Panc1 (cell line): ENCODE data around the gene BRAT1.

Source experiments
- POLR2AphosphoS5 ChIP-seq: IDR thresholded peaks from 2 replicates; pipeline ENCODE4 v1.6.1; 2012; ENCODE audit warnings: mild to moderate bottlenecking, low read depth, low read length, moderate library complexity
- TF ChIP-seq, protein P1 (sequence below): fragments of 450-650 bp; IDR thresholded peaks from 2 replicates; pipeline ENCODE4 v1.5.1; 2017; ENCODE audit warnings: mild to moderate bottlenecking
- TF ChIP-seq, protein P2 (sequence below), 2 experiments: IDR thresholded peaks; 2 replicates each; pipeline ENCODE4 v1.6.1; 2011 to 2012; ENCODE audit warnings: low read depth in 2 of 2, control low read depth in 1 of 2, low read length in 1 of 2, mild to moderate bottlenecking in 1 of 2, moderate library complexity in 1 of 2; ENCODE audit not compliant: insufficient read depth in 1 of 2

DNA sequence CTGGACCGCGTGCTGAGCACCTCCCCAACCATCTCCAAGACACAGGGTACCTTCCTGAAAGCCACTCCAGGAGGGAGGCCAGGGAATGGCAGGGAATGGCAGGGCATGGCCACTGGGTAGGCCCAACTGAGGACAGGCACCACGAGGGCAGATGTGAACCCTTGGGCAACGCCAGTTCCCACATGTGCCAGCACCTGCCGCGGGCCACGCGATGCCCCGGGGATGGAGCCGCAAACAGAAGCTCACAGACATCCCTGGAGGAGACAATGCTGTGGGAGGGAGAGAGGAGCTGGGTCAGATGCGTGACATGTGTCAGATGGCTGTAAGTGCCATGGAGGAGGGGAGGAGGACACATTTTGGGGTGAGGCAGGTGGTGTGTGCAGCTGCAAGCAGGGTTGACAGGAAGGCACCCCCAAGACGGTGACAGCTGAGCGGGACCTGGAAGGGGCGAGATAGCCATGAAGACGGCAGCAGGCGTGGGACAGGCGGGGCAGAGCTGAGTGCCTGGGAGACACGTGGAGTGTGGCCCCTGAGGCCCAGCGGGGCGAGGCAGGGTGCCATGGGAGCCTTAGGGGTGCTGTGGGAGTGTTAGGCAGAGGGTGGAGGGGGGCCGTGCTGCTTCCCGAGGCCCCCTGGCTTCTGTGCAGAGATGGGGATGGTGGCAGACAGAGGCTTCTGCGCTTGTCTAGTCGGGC is 31.1 kb upstream of the BRAT1 start:
- TF ChIP-seq, protein P1, sequence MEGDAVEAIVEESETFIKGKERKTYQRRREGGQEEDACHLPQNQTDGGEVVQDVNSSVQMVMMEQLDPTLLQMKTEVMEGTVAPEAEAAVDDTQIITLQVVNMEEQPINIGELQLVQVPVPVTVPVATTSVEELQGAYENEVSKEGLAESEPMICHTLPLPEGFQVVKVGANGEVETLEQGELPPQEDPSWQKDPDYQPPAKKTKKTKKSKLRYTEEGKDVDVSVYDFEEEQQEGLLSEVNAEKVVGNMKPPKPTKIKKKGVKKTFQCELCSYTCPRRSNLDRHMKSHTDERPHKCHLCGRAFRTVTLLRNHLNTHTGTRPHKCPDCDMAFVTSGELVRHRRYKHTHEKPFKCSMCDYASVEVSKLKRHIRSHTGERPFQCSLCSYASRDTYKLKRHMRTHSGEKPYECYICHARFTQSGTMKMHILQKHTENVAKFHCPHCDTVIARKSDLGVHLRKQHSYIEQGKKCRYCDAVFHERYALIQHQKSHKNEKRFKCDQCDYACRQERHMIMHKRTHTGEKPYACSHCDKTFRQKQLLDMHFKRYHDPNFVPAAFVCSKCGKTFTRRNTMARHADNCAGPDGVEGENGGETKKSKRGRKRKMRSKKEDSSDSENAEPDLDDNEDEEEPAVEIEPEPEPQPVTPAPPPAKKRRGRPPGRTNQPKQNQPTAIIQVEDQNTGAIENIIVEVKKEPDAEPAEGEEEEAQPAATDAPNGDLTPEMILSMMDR, result no peak
- TF ChIP-seq, protein P2, sequence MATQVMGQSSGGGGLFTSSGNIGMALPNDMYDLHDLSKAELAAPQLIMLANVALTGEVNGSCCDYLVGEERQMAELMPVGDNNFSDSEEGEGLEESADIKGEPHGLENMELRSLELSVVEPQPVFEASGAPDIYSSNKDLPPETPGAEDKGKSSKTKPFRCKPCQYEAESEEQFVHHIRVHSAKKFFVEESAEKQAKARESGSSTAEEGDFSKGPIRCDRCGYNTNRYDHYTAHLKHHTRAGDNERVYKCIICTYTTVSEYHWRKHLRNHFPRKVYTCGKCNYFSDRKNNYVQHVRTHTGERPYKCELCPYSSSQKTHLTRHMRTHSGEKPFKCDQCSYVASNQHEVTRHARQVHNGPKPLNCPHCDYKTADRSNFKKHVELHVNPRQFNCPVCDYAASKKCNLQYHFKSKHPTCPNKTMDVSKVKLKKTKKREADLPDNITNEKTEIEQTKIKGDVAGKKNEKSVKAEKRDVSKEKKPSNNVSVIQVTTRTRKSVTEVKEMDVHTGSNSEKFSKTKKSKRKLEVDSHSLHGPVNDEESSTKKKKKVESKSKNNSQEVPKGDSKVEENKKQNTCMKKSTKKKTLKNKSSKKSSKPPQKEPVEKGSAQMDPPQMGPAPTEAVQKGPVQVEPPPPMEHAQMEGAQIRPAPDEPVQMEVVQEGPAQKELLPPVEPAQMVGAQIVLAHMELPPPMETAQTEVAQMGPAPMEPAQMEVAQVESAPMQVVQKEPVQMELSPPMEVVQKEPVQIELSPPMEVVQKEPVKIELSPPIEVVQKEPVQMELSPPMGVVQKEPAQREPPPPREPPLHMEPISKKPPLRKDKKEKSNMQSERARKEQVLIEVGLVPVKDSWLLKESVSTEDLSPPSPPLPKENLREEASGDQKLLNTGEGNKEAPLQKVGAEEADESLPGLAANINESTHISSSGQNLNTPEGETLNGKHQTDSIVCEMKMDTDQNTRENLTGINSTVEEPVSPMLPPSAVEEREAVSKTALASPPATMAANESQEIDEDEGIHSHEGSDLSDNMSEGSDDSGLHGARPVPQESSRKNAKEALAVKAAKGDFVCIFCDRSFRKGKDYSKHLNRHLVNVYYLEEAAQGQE (IDR thresholded peaks at IDR 0.05; ENCODE audit: insufficient read depth in 1 of 2, low read depth in 2 of 2, low read length in 1 of 2), result no peak
- no peak for TF ChIP-seq POLR2AphosphoS5
